ENCODE data around the gene PSMD14.

The PSMD14 gene

GRCh38 chr2:161283926-161284325 is 24.3 kb upstream of the PSMD14 start:
- TF ChIP-seq TAF1 (IDR thresholded peaks at IDR 0.05; ENCODE audit: borderline replicate concordance, insufficient read depth, low read length) (no peak), POLR2AphosphoS5 (IDR thresholded peaks at IDR 0.05; ENCODE audit: low read depth, low read length) (no peak), SIN3A (IDR thresholded peaks at IDR 0.05; ENCODE audit: borderline replicate concordance, insufficient read depth, low read length) (no peak), FOXP2 (optimal IDR thresholded peaks at IDR 0.05; ENCODE audit: borderline replicate concordance, extremely low read depth, extremely low read length, insufficient read depth) (no peak), REST (IDR thresholded peaks at IDR 0.05; ENCODE audit: insufficient read depth in 1 of 2, low read depth in 2 of 2, low read length in 2 of 2) (no peak)

- no peak for TF ChIP-seq REST (IDR thresholded peaks at IDR 0.05; ENCODE audit: insufficient read depth in 1 of 2, low read depth in 2 of 2, low read length in 2 of 2)
- TF ChIP-seq POLR2AphosphoS5 (IDR thresholded peaks at IDR 0.05; ENCODE audit: low read depth, low read length), result no peak
- TF ChIP-seq SIN3A (IDR thresholded peaks at IDR 0.05; ENCODE audit: borderline replicate concordance, insufficient read depth, low read length), result no peak
- no peak for TF ChIP-seq TAF1 (IDR thresholded peaks at IDR 0.05; ENCODE audit: borderline replicate concordance, insufficient read depth, low read length)
- TF ChIP-seq FOXP2 (optimal IDR thresholded peaks at IDR 0.05; ENCODE audit: borderline replicate concordance, extremely low read depth, extremely low read length, insufficient read depth), result no peak
These were observed 4.6 kb upstream of the PSMD14 start for GRCh38 chr2:161303535-161304050.

DNA sequence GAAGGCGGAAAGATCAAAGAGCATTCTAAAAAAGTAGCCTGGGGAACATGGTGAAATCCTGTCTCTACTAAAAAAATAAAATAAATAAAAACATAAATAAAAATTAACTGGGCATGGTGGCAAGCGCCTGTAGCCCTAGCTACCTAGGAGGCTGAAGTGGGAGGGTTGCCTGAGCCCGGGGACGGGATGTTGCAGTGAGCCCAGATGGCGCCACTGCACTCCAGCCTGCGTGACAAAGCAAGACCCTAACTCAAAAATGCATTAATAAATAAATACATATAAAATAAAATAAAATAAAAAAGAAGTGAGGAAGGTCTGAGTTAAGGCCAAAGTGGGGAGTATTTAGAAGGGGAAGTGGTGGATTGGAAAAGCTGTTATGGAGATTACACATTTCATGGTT is 1.3 kb upstream of the PSMD14 start:
- TF ChIP-seq SIN3A (IDR thresholded peaks at IDR 0.05; ENCODE audit: borderline replicate concordance, insufficient read depth, low read length) (no peak), REST (IDR thresholded peaks at IDR 0.05; ENCODE audit: insufficient read depth in 1 of 2, low read depth in 2 of 2, low read length in 2 of 2) (no peak), TAF1 (IDR thresholded peaks at IDR 0.05; ENCODE audit: borderline replicate concordance, insufficient read depth, low read length) (no peak), POLR2AphosphoS5 (IDR thresholded peaks at IDR 0.05; ENCODE audit: low read depth, low read length) (no peak), FOXP2 (optimal IDR thresholded peaks at IDR 0.05; ENCODE audit: borderline replicate concordance, extremely low read depth, extremely low read length, insufficient read depth) (no peak)

DNA sequence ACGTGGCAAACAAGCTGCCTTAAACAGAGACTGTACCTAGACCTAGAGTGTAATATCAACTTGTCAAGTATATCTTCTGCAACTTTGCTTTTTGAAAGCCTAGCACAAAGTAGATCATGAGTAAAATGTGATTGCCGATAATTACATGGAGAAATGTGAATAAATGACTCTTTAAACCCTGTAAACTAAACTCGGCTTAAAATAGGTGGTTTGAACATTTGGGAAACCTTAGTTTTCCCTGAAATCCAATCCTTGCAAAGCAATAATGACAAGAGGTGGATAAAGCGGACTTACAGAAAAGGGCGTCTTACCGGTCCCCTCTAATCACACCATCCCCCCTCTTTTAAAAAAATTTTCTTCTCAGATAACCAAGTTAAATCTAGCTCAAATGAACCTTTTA is 549 bp upstream of the PSMD14 start:
- TF ChIP-seq REST (IDR thresholded peaks at IDR 0.05; ENCODE audit: insufficient read depth in 1 of 2, low read depth in 2 of 2, low read length in 2 of 2) (no peak), SIN3A (IDR thresholded peaks at IDR 0.05; ENCODE audit: borderline replicate concordance, insufficient read depth, low read length) (no peak), POLR2AphosphoS5 (IDR thresholded peaks at IDR 0.05; ENCODE audit: low read depth, low read length) (no peak), FOXP2 (optimal IDR thresholded peaks at IDR 0.05; ENCODE audit: borderline replicate concordance, extremely low read depth, extremely low read length, insufficient read depth) (no peak), TAF1 (IDR thresholded peaks at IDR 0.05; ENCODE audit: borderline replicate concordance, insufficient read depth, low read length) (no peak)

DNA sequence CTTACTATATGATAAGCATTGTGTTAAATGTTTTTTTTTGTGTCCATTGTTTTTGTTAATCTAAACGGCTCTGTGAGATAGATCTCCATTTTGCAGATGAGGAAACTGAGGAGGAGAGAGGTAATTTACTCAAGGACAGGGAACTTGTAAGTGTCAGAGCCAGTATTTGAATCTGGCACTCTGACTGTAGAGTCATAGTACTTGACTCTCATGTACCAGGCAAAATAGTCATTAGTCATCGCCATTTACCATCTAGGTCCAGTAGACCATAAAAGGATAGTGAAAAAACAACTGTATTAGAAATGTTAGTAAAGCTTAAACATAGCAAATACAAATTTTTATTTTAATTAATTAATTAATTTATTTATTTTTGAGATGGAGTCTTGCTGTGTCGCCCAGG is 4.8 kb downstream of the PSMD14 start:
- no peak for TF ChIP-seq REST (IDR thresholded peaks at IDR 0.05; ENCODE audit: insufficient read depth in 1 of 2, low read depth in 2 of 2, low read length in 2 of 2)
- TF ChIP-seq TAF1 (IDR thresholded peaks at IDR 0.05; ENCODE audit: borderline replicate concordance, insufficient read depth, low read length), result no peak
- no peak for TF ChIP-seq SIN3A (IDR thresholded peaks at IDR 0.05; ENCODE audit: borderline replicate concordance, insufficient read depth, low read length)
- TF ChIP-seq POLR2AphosphoS5 (IDR thresholded peaks at IDR 0.05; ENCODE audit: low read depth, low read length), result no peak
- no peak for TF ChIP-seq FOXP2 (optimal IDR thresholded peaks at IDR 0.05; ENCODE audit: borderline replicate concordance, extremely low read depth, extremely low read length, insufficient read depth)

All from PFSK-1 (cell line).